ENCODE measurements around the gene TOM1. TPM values are rescaled to one million over a fixed set of nuclear protein-coding genes. Genes with fewer than 3 reads are reported as not detected.

Gene TOM1
- total and polyA plus RNA-seq, 10 donors: 19.9 to 92.1 (median 49.8) TPM

DNA sequence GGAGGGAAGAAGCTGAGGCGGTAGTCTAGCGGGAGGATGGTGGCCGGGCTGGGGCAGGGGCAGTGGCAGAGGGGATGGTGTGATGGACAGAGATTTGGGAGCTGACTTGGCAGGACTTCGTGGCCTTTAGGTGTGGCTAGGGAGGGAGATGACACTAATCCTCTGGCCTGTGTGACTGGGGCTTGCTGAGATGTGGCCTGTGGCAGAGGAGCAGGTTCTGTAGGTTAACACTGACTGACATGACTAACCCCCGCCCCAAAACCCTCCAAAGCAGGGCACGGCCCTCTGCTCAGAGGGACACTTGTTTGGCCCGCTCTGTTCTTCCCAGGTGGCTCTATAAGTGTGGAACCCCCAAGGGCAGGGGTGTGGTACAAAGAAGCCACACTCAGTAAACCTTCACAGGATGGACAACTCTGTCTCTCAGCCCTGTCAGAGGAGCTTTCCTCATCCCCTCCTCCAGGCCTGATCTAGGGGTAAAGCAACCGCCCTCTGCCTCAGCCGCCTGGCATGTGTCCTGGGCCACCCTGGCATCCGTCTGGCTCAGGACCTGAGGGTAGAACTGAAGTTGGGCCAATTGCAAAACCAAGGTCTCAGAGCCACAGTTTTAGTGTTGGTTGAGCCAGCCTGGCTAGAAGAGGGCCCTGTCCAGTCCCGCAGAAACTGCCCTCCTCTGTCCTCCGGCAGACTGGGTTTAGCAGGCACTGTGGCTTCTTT, 15.6 kb downstream of the TOM1 start:
- H3K27me3 ChIP-seq (replicated peaks in 1 of 7): no peaks in the 10 kb centered on the region
- peaks cover 0 to 80% (median 31%) of the 10 kb centered on the region in 6 donors for H3K36me3 ChIP-seq
- H3K4me1 ChIP-seq: peaks cover 16 to 58% (median 46%) of the 10 kb centered on the region in 6 donors
- TF ChIP-seq CTCF (IDR thresholded peaks at IDR 0.05 in 8 of 11, conservative IDR thresholded peaks at IDR 0.05 in 3 of 11) (no peak), POLR2A (IDR thresholded peaks at IDR 0.05) (no peak), POLR2AphosphoS5 (IDR thresholded peaks at IDR 0.05) (no peak)
- H3K27ac ChIP-seq: peak overlapping the region in 1 of 8 donors; percentile 72
- no peak overlapping the region for H3K4me3 ChIP-seq
- H3K9me3 ChIP-seq: no peaks in the 10 kb centered on the region
- WGBS, 5 donors: 88 to 96% (median 93%) methylated on average over 10 to 12 of the region's 12 CpGs
- peak; percentile 37 for DNase-seq
- intact Hi-C loops (cut with DNase I; ENCODE audit: low total_unique reads): no loop called here

DNA sequence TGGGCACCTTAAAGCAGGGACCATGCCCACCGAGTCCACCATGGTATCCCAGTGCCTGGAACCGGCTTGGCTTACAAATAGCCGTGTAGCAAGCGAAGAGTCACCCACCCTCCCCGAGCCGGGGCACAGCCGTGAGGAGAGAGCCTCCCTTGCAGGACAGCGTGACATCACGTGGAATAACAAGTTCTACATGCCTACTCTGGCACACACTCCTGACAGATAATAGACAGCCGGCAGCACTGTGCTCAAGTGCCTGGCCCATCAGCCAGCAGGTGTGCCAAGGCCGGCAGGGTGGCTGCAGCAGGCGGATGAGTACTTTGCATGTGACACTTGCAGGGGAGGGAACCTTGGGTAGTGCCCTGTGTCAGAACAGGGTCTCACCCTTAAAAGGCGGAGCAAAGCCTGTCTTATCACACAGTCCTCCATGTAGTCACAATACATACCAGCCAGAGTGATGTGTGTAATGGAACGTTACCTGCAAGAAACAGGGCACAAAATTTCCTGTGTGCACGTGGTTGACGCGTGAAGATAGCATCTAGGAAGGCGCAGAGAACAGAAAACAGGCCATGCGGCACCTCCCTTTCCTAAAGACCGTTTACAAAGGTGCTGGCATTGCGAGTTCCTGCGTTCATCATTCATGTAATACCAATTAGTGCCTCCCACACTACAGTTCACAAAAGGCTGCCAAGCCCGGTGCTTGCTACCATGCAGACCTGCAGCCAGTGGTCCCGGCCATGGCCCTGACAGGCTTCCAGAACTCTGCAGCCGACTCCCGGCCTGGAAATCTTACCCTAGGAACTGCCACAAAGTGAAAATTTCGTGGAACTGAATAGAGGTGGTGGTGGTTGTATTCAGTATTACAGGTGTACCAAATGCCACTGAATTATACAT, 16.4 kb downstream of the TOM1 start:
- intact Hi-C loops (cut with DNase I; ENCODE audit: low total_unique reads): no loop called here
- no peak for TF ChIP-seq POLR2A (IDR thresholded peaks at IDR 0.05)
- TF ChIP-seq CTCF (IDR thresholded peaks at IDR 0.05 in 8 of 11, conservative IDR thresholded peaks at IDR 0.05 in 3 of 11): no peak
- peak in 1 of 3 donors; percentile 25 for TF ChIP-seq POLR2AphosphoS5 (IDR thresholded peaks at IDR 0.05)
- Histone ChIP-seq H3K27ac (peak overlapping the region in 1 of 8 donors; percentile 72), H3K4me3 (no peak overlapping the region), H3K36me3 (peaks cover 0 to 85% (median 36%) of the 10 kb centered on the region in 6 donors), H3K9me3 (no peaks in the 10 kb centered on the region), H3K27me3 (replicated peaks in 1 of 7) (no peaks in the 10 kb centered on the region), H3K4me1 (peaks cover 10 to 50% (median 38%) of the 10 kb centered on the region in 6 donors)
- 81 to 90% (median 84%) methylated on average over 25 to 27 of the region's 27 CpGs for WGBS, 5 donors
- DNase-seq: peak; percentile 64

GRCh38 chr22:35316751-35317150, 17.1 kb downstream of the TOM1 start:
- no peaks in the 10 kb centered on the region for H3K9me3 ChIP-seq
- no peak overlapping the region for H3K4me3 ChIP-seq
- peaks cover 0 to 85% (median 43%) of the 10 kb centered on the region in 6 donors for H3K36me3 ChIP-seq
- H3K27ac ChIP-seq: no peak overlapping the region
- intact Hi-C loops (cut with DNase I; ENCODE audit: low total_unique reads): no loop called here
- H3K4me1 ChIP-seq: peaks cover 10 to 44% (median 32%) of the 10 kb centered on the region in 6 donors
- no peaks in the 10 kb centered on the region for H3K27me3 ChIP-seq (replicated peaks in 1 of 7)
- peak; percentile 4 for DNase-seq
- TF ChIP-seq CTCF (IDR thresholded peaks at IDR 0.05 in 8 of 11, conservative IDR thresholded peaks at IDR 0.05 in 3 of 11): no peak
- no peak for TF ChIP-seq POLR2A (IDR thresholded peaks at IDR 0.05)
- no peak for TF ChIP-seq POLR2AphosphoS5 (IDR thresholded peaks at IDR 0.05)
- WGBS, 5 donors: 94 to 96% (median 95%) methylated on average over 7 of the region's 7 CpGs
